Left renal cortex interstitium (tissue), 4 donors: ENCODE measurements around the gene RBMS1. TPM values are rescaled to one million over a fixed set of nuclear protein-coding genes. Genes with fewer than 3 reads are reported as not detected.
A peak's percentile ranks its signal among the peaks of the same experiment; 100 is the strongest.

ENCODE experiments used
- DNase-seq, 4 donors: peaks; one replicate each; pipeline ENCODE4 v3.0.0-alpha.2; 2013; ENCODE audit warnings: low read depth in 4 of 4, low spot score in 2 of 4, missing footprints in 1 of 4
- polyA plus RNA-seq, 4 donors: library from polyadenylated mRNA; unstranded; fragments of 120-200 nt; gene quantifications; one replicate each; pipeline ENCODE4 v1.2.1, GENCODE V29; 2013; ENCODE audit not compliant: insufficient read length in 4 of 4

The RBMS1 gene
- polyA plus RNA-seq, 4 donors = 112 to 160 (median 133) TPM

GRCh38 chr2:160365716-160366367 is 127.8 kb downstream of the RBMS1 start:
- DNase-seq = no peak

- no peak for DNase-seq
These were observed 129.2 kb downstream of the RBMS1 start for GRCh38 chr2:160364364-160364763.

- no peak for DNase-seq
These were observed 129.6 kb downstream of the RBMS1 start for GRCh38 chr2:160363961-160364360.

DNA sequence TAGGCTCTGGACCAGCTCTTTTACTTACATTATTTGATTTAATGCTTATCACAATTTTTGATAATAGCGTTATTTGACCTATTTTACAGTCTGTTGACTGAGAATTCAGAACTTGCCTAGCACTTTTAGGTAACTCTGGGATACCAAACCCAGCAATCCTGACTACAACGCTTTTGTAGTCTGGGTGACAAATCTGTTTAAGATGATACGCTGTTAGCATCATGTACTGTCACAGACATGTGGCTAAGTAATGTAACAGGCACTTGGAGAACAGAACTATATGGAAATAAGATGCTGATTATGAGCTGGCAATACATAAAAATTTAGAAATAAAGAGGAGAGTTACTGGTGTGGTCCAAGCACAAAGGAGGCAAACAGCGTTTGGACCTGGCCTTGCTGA is 130.6 kb downstream of the RBMS1 start:
- DNase-seq = no peak

DNA sequence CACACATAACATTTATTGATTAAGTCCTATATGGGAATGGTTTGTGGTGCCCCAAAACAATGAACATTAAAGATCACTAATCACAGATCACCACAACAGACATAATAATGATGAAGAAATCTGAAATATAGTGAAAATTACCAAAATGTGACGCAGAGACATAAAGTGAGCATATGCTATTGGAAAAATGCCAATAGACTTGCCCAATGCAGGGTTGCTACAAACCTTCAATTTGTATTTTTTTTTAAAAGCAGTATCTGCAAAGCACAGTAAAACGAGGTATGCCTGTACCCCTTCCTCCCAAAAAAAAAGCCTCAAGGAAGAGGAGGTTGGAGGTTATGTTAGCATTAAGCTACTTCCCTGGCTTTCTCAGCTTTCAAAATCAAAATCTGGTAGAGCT is 131.1 kb downstream of the RBMS1 start:
- no peak for DNase-seq

DNA sequence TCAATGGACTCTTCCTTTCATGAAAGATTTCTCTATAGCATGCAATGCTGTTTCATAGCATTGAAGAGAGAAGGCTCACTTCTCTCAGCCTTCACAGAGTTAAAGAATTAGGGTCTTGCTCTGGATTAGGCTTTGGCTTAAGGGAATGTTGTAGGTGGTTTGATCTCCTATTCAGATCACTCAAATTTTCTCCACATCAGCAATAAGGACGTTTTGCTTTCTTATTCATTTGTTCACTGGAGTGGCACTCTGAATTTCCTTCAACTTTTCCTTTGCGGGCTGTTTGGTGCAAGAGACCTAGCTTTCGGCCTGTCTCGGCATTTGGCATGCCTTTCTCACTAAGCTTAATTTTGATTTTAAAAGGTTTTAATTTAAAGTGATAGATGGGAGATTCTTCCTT is 131.6 kb downstream of the RBMS1 start:
- DNase-seq = no peak

DNA sequence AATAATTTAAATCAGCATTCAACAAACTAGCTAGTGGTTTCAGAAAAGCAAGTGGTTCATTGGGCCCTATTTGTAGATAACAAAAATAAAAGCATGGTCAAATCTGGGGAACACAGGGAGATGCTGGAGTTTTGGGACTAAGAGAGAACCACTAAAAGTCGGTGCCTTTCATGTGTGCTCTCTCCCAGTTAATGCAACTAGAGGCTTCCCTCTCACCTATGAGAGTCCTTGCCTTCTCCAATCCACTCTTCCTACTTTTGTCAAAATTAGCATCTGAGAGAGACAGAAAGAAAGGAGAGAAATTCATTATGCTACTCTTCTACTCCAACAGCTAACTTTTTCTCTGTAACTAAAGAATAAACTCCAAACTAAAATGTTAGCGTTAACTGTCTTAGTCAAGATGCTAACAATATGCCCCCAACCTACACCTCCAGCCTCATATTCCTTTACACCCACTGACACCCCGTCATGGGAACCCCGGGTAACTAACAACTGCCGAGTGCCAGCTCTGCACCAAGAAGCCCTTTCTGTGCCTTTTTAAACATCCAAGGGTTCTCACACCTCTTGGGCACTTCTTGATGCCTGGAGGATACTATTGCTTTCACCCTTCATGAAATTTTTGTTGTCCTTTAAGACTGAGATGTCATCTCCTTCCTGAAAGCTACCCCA is 133.4 kb downstream of the RBMS1 start:
- no peak for DNase-seq

DNA sequence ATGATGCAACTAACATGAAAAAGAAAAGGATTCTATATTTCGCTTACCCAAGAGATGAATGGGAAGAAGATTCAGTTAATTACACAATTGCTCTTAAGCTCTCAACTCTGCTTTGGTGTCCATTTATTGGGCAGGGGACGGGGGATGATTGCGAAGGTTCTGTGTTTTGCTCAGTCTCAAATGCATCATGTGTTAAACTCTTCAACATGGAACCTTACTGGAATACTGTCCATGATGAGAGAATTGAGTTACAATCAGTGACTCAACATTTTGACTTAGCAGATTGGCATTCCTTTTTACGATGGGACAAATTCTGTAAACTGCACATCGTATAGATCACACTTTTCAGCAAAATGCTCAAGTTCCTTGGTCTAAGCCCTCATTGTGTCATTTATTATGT is 135.6 kb downstream of the RBMS1 start:
- DNase-seq = no peak

- no peak for DNase-seq
These were observed 137.1 kb downstream of the RBMS1 start for GRCh38 chr2:160356485-160356884.

DNA sequence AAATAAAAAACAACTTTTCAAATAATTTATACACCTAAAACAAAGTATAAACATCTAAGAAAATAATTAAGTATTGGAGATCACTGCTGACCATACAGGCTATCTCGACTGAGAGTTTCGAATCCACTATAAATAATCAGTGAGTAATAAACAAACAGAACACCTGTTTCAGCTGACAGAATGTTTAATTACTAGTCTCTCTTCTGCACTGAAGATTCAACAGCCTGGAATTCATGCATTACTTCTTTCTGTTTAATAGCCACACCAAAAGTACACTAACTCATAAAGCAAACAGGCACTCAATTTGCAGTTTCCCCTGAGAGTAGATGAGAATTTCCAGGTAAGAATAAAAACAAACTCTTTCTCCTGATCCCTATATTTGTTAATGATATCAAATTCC is 138.5 kb downstream of the RBMS1 start:
- DNase-seq = no peak

DNA sequence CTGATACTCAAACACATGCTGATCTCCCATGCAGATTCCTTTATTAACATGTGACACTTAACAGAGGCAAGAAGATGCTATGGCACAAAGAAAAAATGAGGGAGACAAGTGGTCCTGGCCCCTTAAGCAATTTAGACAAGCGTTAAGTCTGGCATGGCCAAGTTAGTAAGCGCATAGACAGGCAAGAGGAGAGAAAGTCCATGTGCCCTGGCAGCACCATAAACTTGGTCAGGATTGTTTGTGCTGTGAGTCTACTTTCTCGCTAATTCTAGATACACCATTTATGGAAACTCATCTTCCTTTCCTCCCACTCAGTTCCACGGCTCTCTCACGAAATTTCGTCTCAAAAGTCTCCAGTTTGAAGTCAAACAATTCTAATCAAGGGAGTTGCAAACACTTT is 138.9 kb downstream of the RBMS1 start:
- DNase-seq = no peak

- no peak for DNase-seq
These were observed 139.8 kb downstream of the RBMS1 start for GRCh38 chr2:160353813-160354212.

- DNase-seq = no peak
These were observed 140.4 kb downstream of the RBMS1 start for GRCh38 chr2:160353166-160353565.

GRCh38 chr2:160352500-160352899 is 141.1 kb downstream of the RBMS1 start:
- DNase-seq = no peak

- no peak for DNase-seq
These were observed 141.7 kb downstream of the RBMS1 start for GRCh38 chr2:160351956-160352355.

- DNase-seq = no peak
These were observed 144.3 kb downstream of the RBMS1 start for GRCh38 chr2:160349306-160349705.

DNA sequence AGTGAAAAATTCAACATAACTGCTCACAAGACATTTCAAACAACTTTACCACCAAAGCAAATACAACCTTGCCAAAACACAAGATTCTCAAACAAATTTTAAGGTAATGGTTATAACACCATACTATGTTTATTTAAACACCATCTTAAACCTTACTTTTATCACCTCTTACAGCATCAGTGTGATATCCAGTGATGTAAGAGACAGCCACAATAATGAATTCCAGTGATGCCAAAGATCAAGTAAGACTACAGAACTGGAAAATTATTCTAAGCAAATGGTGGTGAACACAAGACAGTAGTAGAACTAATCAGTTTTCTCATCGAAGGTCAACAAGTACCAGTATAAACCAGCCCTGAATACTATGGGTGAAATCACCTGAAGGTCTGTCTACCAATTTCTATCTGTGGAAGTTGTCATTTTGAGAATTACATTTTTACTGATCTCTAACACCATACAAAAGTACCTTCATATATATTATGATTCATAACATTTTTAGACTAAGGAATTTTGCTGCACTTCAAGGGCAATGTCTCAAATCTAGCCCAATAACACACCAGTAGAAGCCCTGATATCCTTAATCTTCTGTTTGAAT is 146.2 kb downstream of the RBMS1 start:
- no peak for DNase-seq

DNA sequence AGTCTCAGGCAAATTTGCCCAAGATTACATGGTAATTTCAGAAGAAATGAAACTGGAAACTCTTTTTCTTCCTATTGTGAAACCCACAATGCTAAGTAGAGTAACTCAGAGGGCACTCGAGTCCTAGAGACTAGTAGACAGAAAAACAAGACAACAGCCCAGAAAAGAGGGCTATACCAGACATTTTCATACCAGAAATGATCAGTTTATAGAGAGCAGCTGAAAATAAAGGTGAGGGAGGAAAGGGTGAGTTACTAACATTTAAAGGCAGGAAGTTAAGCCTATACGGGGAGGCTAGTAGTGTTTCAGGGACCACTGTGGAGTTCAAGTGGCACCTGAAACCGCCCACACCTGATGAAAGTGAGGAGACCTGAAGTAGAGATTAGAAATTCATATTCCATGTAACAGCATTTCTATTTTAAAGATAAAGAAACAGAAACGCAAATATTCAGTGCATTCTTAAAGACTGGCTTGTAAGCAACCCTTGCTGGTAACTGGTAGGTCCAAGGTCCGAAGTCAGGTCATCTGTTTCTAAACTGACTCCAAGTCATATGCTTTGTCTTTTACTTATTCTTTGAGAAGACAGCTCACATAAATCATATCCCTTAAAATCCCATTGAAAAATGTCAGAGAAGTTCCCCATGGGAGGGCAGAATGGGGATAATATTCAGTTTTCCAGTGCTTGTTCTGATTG is 148.4 kb downstream of the RBMS1 start:
- DNase-seq = no peak

- DNase-seq = no peak
These were observed 150.2 kb downstream of the RBMS1 start for GRCh38 chr2:160343404-160343803.

GRCh38 chr2:160339726-160340125 is 153.9 kb downstream of the RBMS1 start:
- DNase-seq = no peak

DNA sequence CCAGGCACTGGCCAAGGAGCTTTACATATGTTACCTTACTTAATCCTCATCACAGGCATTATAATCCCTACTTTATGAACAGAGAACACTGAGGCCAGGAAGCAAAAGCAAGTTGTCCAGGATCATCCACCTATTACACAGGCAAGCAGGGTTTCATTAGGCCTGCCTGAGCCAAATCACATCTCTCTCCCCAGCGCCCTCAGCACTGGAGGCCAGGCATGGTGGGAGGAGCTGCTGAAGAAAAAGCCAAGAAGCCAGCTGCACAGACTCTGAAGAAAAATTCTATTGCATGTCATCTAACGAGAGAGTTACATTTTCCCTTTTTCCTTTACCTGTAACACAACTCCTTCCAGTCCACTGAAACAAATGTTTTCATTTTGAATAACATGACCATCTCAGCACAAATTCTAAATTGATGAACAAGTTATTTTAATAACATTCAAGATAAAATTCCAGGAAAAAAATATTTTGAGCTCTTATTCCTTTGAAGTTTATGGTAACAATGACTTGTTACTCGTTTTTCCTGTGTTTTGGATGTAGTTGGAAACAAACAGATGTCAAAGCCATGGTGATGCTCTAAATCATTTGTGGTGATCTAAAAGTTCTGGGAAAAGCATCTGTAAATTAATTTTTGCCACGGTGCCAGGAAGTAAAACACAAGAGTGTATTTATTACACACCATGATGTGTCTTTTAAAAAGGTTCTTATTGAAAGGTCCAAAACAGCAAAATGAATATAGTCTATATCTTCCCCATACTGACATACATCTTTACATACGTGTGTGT is 154.5 kb downstream of the RBMS1 start:
- peak in 2 of 4 donors; percentile 24 to 49 for DNase-seq
